GM21381 (cell line): ENCODE results near the gene SLC43A1.
"Not testable (repeated sequence)": the region's sequence is repeated elsewhere in the genome, so short reads cannot be mapped to it uniquely, and the experiment has no call there.

Experiments used
- ATAC-seq: cut with Tn5 transposase; IDR thresholded peaks from one replicate; pipeline ENCODE4 v1.9.1; 2021; ENCODE audit warnings: mild to moderate bottlenecking, moderate library complexity; ENCODE audit not compliant: unreplicated experiment

Gene SLC43A1

GRCh38 chr11:57515332-57516060 lies at the start of gene SLC43A1:
Gene SLC43A1, minus strand, starts transcription at chr11:57515702. Its CDS starts 1,591 bp downstream, at chr11:57514111.
- peak; percentile 37 for ATAC-seq

GRCh38 chr11:57562596-57562995 lies 47.1 kb upstream of the SLC43A1 start:
- ATAC-seq, result no peak

- no peak for ATAC-seq
Measured at GRCh38 chr11:57560146-57560545, 44.6 kb upstream of the SLC43A1 start.

- no peak for ATAC-seq
Measured at GRCh38 chr11:57556041-57556440, 40.5 kb upstream of the SLC43A1 start.

- ATAC-seq, result no peak
Measured at GRCh38 chr11:57555393-57555792, 39.9 kb upstream of the SLC43A1 start.

DNA sequence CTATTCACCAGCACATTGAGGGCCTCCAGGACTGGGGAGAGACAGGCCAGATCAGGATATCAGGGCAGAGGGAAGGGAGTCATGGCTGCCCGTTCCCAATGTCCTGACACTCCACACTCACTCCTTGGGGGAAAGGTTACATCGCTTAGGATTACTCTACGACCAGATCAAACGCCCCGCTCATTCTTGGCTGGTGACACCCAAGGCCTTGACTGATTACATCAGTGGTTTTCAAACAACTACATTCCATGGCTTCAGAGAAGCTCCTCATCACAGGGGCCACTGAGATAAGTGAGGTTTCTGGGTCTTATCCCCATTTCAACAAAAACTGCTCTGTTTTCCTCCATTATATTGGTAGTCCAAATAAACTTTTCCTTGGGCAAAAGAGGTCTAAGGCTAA lies 37.0 kb upstream of the SLC43A1 start:
- ATAC-seq, result no peak

GRCh38 chr11:57551941-57552340 lies 36.4 kb upstream of the SLC43A1 start:
- no peak for ATAC-seq

DNA sequence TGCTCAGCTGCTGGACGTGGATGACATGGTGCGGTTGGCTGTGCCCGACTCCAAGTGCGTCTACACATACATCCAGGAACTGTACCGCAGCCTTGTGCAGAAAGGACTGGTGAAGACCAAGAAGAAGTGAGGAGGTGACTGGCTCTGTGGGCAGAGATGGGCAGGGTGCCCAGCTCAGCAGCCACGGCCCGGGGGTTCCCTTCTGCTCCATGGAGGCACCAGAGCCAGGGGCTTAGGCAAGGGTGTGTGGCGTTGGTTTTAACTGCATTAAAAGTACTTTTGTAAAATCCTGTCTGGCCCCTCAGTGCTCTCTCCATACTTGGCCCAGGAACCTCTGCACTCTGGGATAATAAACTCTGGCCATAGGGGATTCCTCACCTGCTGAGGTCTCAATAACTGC lies 34.5 kb upstream of the SLC43A1 start:
- ATAC-seq, result no peak

GRCh38 chr11:57547854-57548377 lies 32.4 kb upstream of the SLC43A1 start:
- ATAC-seq, result peak; percentile 88

GRCh38 chr11:57546869-57547475 lies 31.5 kb upstream of the SLC43A1 start:
- peak; percentile 62 for ATAC-seq

DNA sequence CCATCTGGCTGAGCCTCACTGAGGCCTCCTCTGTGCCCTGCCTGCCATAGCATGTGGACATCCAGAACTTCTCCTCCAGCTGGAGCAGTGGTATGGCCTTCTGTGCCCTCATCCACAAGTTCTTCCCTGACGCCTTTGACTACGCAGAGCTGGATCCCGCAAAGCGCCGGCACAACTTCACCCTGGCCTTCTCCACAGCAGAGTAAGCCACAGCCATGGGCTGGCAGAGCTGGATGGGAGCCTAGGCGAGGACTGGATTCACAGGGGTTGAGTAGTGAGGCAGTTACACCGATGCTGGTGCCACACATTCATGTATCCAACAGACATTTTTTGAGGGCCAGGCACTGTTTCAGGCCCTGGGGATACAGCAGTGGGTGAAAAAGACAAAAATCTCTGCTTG lies 30.9 kb upstream of the SLC43A1 start:
- no peak for ATAC-seq

- ATAC-seq, result no peak
Measured at GRCh38 chr11:57545883-57546282, 30.4 kb upstream of the SLC43A1 start.

- ATAC-seq, result no peak
Measured at GRCh38 chr11:57544566-57544965, 29.1 kb upstream of the SLC43A1 start.

- no peak for ATAC-seq
Measured at GRCh38 chr11:57543593-57543992, 28.1 kb upstream of the SLC43A1 start.

DNA sequence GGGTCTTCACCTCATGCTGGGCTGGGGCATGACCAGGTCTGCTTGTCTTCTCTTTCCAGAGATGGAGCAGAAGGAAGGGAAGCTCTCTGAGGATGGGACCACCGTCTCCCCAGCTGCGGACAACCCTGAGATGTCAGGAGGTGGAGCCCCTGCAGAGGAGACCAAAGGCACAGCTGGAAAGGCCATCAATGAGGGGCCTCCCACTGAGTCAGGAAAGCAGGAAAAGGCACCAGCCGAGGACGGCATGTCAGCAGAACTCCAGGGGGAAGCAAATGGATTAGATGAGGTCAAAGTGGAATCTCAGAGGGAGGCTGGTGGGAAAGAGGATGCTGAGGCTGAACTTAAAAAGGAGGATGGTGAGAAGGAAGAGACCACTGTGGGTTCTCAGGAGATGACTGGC lies 27.1 kb upstream of the SLC43A1 start:
- no peak for ATAC-seq

DNA sequence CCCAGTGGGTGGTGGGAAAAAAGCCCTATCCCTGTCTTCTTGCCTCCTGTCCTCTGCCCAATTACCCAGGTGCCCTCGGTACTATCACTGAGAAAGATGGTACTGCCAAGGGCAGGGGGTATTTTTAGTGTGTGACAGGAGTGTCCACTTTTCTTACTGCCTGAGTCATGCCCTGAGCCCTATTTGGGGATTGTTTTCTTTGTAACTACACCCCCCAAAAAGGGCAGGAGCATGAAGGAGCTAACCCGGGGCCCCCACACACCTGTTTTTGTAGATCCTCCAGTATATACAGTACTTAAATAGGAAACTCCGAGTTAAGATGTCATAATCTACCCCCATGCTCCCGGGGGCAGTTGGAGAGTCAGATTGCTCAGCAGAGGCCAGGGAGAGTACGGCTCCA lies 25.7 kb upstream of the SLC43A1 start:
- ATAC-seq, result no peak

- no peak for ATAC-seq
Measured at GRCh38 chr11:57539342-57539741, 23.8 kb upstream of the SLC43A1 start.

GRCh38 chr11:57536947-57537619 lies 21.6 kb upstream of the SLC43A1 start, which contains the start of gene SMTNL1:
Gene SMTNL1, plus strand, starts transcription at chr11:57537595. Its CDS starts 5,048 bp downstream, at chr11:57542643.
- ATAC-seq, result no peak

- ATAC-seq, result not testable (repeated sequence)
Measured at GRCh38 chr11:57534449-57534848, 18.9 kb upstream of the SLC43A1 start.

DNA sequence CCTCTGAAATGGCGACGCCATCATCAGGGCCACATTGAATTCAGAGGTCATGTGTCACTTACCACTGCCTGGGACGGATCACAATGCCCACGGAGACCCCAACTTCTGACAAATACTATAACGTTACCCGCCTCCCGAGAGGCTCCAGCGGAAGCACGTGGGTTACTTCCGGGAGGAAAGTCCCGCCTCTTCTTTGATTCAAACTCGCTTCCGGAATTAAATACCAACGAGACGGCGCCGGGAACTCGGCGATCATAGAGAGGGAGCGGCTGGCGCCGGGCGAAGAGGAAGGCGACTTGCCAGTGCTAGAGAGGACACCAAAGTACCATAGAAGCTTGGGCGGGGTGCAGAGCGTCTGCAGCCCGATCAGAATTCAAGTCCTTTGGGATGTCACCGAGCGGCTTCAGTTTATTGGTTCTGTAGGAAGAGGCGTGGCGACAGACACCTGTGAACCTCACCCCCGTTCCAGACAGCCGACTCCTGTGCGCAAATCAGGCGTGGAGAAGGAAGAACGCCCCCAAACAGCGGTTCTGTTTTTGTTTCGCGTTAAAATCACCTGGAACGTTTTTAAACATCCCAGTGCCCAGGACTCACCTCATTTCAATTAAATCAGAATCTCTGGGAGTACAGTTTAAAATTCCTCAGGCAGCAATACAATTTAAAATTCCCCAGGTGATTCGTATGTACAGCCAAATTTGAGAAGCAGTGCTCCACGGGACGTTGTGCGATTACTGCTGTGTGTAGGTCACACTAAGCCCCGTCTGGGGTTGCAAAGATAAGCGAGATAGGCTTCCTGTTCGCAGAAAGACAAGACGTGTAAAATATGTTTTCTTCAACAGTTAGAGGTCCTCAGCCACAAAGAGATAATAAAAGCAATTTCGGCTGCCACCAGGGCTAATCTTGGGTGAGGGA lies 15.3 kb upstream of the SLC43A1 start, which contains the start of gene TIMM10:
Gene TIMM10, minus strand, starts transcription at position 159 of the 912 bp plus-strand sequence. CDS start 565 bp downstream, outside the sequence.
- ATAC-seq, result peak; percentile 99
